A204.1 (cell line): Measurements from ENCODE around the gene SACM1L.

Experiments used
- FAIRE-seq: peaks from 2 replicates; lab custom pipeline; 2012; peaks lifted over from hg19 to GRCh38; lab: Jason Lieb, UNC

Gene SACM1L

DNA sequence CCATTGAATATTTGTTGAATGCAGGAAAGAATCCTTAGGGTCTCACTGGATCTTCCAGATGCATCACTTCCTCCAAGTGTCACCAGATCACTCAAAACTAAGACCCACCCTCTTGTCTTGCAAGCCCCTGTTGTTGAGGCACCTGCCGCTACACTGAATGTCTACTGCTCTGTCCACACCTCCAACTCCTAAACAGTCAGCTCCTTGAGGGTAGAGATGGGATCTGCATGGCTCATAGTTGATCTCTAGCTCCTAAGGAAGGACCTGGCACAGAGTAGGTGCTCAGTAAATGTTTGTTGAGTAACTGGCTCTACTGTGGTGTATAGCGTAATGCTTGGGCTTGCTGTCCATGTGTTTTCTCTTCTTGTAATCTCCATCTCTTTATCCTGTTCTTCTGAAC lies 98.4 kb downstream of the SACM1L start:
- FAIRE-seq: no peak

DNA sequence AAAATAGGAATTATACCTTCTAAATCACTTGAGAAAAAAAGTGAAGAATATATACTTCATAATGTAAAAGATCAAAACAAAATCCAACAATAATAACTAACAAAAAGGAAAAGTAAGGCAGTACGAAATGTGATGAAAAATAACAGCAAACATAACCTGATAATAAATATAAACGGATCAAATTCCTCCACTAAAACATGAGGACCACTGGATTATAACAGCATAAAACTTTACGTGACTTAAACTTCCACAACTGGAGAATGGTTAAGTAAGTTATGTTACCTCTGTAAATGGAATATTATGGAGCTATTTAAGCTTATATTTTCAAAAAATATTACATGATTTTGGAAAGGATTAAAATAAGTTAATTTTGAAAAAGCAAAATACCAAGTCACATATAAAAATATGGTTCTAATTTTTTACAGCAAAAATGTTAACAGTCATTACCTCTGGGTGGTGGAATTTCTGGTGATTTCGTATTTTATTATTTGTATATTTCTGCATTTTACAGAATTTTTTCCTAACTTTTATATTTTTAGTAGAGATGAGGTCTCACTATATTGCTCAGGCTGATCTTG lies 100.1 kb downstream of the SACM1L start:
- FAIRE-seq: no peak

DNA sequence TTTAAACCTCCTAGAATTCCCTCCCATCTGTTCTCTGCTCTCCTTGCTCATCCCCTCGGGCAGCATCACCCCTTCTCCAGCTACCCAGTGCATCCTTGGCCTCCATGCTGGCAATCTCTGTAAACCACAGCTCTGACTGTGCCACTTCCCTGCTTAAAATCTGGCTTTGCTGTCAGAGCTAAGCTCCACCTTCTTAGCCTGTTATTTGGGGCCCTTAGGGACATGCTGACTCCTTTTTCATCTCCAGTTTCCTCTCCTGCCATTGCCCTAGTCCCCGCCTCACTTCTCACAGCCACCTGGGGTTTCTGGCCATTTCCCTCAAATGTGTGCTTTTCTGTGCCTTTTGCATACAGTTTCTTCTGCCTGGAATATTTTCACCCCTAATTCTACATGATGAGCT lies 101.4 kb downstream of the SACM1L start:
- FAIRE-seq: no peak

DNA sequence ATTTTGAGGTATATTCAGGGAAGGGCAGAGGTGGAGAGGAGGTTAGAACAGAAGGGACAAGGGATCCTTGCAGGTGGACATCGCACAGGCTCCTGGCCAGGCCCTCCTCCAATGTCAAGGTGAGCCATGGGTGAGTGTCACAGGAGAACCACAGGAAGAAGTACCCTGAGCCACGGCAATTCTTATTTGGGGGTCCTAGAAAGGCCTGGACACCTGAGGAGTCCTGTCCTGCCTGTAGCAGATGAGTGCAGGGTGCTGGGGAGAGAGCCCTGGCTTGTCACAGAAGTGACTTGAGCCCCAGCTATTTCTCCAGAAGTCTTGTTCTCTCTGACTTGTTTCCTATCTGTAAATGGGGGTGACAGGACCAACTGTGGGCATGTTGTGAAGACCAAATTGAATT lies 102.8 kb downstream of the SACM1L start:
- no peak for FAIRE-seq

DNA sequence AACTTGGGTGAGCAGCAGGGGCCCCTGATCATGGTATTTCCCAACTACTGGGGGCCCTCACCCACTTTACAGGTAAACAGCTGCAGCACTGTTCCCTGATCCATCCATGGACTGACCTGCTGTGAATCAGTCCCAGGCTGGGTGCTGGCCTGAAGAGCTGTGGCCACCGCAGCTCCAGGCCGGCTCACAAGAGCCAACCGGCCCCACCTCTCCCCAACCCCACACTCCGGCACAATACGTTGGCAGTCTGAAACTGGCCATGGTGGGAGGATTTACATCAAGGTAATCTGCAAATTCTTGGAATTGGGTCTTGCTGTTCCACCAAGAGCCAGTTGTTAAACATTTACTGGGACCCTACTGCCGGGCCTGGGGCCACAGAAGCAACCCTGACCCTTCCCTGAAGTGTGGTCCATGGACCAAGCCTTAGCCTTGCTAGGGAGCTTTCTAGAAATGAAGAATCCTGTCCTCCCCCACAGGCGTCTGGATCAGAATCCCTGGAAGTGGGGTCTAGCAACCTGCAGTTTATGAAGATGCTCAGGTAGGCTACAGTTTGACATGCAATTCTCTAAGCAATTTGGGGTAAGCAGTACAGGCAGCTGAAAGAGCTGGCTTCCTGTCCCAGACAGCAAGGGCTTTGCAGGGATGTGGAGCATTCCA lies 103.4 kb downstream of the SACM1L start:
- no peak for FAIRE-seq

DNA sequence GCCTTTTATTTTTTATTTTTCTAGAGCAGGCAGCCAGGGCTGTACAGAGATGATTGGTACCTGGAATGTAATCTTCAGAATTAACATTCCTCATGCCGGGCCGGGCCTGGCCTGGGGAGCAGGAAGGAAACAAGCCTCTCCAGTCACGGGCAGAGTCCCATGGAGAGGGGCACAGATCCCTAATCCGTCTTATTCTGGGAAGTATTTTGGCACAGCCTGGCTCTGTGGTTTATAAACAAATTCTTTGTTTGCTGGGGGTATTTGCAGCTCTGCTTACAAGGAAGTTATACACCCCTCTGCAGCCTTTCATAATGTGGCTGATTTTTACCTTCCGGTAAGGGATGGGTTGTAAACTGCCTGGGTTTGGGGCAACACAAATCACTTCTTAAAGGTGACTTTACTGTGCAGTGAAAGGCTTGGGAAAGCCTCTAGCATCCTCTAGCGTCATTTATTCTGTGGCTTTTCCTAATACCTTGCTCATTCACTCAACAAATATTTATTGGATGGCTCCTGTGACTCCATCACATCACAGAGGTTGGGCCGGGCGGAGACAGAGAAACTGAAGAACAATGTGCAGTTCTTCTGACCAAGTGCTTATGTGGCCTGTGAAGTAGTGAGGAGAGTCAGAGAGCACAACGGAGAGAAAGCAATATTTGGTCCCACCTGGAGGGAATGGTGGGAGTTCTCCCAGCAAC lies 104.4 kb downstream of the SACM1L start:
- no peak for FAIRE-seq

DNA sequence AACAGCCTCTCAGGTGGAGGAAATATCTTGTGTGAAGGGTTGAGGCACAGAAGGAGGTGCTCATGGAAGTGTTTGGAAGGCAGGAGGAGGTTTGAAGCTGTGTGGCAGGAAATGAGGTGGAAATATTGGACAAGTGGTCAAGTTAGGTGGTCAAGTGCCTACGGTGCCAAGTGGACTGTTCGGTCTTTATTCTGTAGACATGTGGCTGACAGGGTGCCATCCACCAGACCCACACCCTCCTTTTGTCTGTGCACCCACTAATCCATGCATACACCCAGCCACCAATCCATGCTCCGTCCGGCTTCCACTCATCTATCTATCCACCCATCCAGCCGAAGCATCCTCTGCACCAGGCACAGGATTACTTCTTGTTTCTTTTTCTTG lies 105.0 kb downstream of the SACM1L start:
- FAIRE-seq: no peak

DNA sequence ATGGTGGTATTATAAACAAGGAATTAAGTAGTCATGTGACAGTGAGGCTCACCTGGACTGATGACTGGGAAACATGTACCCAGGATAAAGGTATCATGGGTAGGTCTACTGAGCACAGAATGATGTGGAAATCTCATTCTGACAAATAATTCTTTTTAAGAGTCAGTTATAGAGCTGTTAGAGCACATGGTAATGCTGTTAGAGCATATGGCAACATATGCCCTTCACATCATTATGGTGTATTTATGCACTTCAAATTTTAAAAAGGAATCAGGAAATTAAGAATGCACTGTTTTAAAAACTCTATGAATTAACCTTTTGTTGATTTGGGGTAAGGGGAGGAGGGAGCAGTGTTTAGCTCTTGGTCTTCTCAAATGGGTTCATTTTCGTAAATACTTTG lies 105.5 kb downstream of the SACM1L start:
- no peak for FAIRE-seq
